ENCODE data around the gene PARP12.

The PARP12 gene

DNA sequence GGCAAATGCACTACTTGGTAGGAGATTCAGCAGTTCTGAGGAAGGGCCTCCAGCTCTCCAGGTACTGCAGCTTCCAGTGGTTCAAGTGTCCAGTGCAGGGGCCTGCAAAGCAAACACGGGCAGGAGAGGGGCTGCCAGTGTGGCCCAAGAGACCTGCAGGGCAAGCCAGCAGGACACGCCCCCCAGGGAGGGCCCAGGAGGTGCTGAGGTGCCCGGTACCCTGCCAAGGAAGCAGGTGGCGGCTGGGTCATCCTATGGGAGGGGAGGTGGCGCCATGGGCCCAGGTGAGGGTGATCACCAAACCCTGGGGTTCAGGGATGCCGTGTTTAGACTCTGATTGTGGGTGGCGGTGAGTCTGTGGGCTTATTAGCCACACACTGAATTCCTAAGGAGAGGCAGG is 45.7 kb downstream of the PARP12 start:
- Mint-ChIP-seq H3K9me3 (no peaks in the 10 kb centered on the region), H3K27ac (no peak overlapping the region), H3K4me3 (no peak overlapping the region), H3K27me3 (peaks cover 2% of the 10 kb centered on the region), H3K36me3 (peaks cover 21% of the 10 kb centered on the region), H3K4me1 (peaks cover 2% of the 10 kb centered on the region)
- ATAC-seq: no peak

DNA sequence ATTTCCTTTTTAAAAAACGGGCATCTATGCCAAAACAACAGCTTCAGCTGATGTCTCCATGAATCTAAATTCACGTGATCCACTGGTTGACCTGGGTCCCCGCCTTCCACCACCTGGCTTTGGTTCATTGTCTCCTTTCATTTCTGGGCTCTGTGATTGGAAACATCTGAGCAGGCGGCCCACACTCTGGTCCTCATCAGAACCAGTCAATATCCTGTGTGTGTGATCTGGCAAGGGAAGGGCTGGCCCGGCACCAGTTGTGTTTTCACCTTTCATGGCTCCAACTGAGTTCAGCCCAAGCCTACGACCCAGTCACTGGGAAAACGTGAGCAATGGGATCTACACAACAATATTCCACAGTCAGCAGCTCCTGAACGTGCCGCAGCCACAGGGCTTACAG is 46.2 kb downstream of the PARP12 start:
- Mint-ChIP-seq H3K9me3 (no peaks in the 10 kb centered on the region), H3K4me1 (peaks cover 5% of the 10 kb centered on the region), H3K27me3 (peaks cover 7% of the 10 kb centered on the region), H3K4me3 (no peak overlapping the region), H3K27ac (no peak overlapping the region), H3K36me3 (peaks cover 21% of the 10 kb centered on the region)
- ATAC-seq: no peak

DNA sequence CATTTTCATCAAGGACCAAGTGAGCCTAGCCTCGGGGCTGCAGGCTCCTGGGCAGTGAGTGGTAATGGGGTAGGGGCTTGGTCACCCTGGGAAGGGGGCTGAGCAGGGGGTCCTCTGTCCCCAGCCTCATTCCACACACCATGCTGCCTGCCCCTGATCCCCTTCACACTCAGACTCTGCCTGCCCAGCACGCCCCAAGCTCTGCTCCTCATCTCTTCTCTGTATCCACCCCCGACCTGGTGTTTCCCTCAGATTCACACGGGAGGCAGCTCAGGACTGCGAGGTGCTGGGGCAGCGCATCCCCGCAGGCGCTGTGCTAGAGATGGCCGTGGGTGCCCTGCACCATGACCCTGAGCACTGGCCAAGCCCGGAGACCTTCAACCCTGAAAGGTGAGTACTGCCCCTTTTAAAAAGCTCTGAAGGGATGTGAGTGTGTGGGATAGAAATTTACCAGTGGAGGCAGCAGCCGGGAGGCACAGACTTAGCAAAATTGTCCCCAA is 47.2 kb downstream of the PARP12 start:
- Mint-ChIP-seq H3K4me1 (peaks cover 5% of the 10 kb centered on the region), H3K4me3 (no peak overlapping the region), H3K9me3 (no peaks in the 10 kb centered on the region), H3K36me3 (peaks cover 20% of the 10 kb centered on the region), H3K27ac (no peak overlapping the region), H3K27me3 (peaks cover 12% of the 10 kb centered on the region)
- no peak for ATAC-seq

GRCh38 chr7:140014123-140014522 is 48.6 kb downstream of the PARP12 start:
- H3K4me1 Mint-ChIP-seq: peaks cover 5% of the 10 kb centered on the region
- H3K9me3 Mint-ChIP-seq: no peaks in the 10 kb centered on the region
- H3K4me3 Mint-ChIP-seq: no peak overlapping the region
- no peak overlapping the region for H3K27ac Mint-ChIP-seq
- H3K36me3 Mint-ChIP-seq: peaks cover 20% of the 10 kb centered on the region
- ATAC-seq: no peak
- peaks cover 12% of the 10 kb centered on the region for H3K27me3 Mint-ChIP-seq

DNA sequence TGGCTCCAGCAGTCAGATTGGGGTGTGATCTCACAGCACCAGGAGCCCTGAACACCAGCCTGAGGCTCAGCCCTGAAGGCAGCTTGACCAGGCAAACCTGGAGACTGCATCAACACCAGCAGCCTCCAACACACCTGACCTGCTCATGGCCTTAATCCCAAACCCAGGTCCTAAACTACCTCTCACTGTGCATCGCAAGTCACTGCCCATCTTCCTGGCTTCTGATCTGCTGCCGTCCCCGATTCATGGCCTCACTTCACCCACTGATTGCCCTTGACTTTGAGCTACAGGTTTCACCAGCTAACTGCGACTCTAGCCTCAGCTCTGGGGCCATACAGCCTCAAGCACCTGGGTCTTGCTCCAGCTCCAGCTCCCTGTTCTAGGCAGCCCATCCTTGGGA is 49.1 kb downstream of the PARP12 start:
- no peak for ATAC-seq

GRCh38 chr7:140010194-140010895 is 52.4 kb downstream of the PARP12 start:
- H3K27me3 Mint-ChIP-seq: peaks cover 21% of the 10 kb centered on the region
- H3K9me3 Mint-ChIP-seq: no peaks in the 10 kb centered on the region
- H3K36me3 Mint-ChIP-seq: peaks cover 26% of the 10 kb centered on the region
- H3K27ac Mint-ChIP-seq: no peak overlapping the region
- peaks cover 5% of the 10 kb centered on the region for H3K4me1 Mint-ChIP-seq
- no peak overlapping the region for H3K4me3 Mint-ChIP-seq
- ATAC-seq: no peak

More for the DNA sequence above, 49.1 kb downstream of the PARP12 start:
- peaks cover 12% of the 10 kb centered on the region for H3K27me3 Mint-ChIP-seq
- H3K27ac Mint-ChIP-seq: no peak overlapping the region
- no peaks in the 10 kb centered on the region for H3K9me3 Mint-ChIP-seq
- no peak overlapping the region for H3K4me3 Mint-ChIP-seq
- peaks cover 5% of the 10 kb centered on the region for H3K4me1 Mint-ChIP-seq
- H3K36me3 Mint-ChIP-seq: peaks cover 20% of the 10 kb centered on the region

DNA sequence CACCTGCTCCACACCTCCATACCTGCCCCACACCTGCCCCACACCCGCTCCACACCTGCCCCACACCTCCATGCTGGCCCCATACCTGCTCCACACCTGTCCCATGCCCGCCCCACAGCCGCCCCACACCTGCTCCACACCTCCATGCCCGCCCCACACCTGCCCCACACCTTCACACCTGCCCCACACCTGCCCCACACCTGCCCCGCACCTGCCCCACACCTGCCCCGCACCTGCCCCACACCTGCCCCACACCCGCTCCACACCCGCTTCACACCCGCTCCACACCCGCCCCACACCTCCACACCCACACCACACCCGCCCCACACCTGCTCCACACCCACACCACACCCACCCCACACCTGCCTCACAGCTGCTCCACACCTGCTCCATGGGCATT is 53.0 kb downstream of the PARP12 start:
- Mint-ChIP-seq H3K9me3 (no peaks in the 10 kb centered on the region), H3K4me3 (no peak overlapping the region), H3K36me3 (peaks cover 26% of the 10 kb centered on the region), H3K27ac (no peak overlapping the region), H3K27me3 (peaks cover 21% of the 10 kb centered on the region), H3K4me1 (peaks cover 5% of the 10 kb centered on the region)
- ATAC-seq: peak; percentile 48

DNA sequence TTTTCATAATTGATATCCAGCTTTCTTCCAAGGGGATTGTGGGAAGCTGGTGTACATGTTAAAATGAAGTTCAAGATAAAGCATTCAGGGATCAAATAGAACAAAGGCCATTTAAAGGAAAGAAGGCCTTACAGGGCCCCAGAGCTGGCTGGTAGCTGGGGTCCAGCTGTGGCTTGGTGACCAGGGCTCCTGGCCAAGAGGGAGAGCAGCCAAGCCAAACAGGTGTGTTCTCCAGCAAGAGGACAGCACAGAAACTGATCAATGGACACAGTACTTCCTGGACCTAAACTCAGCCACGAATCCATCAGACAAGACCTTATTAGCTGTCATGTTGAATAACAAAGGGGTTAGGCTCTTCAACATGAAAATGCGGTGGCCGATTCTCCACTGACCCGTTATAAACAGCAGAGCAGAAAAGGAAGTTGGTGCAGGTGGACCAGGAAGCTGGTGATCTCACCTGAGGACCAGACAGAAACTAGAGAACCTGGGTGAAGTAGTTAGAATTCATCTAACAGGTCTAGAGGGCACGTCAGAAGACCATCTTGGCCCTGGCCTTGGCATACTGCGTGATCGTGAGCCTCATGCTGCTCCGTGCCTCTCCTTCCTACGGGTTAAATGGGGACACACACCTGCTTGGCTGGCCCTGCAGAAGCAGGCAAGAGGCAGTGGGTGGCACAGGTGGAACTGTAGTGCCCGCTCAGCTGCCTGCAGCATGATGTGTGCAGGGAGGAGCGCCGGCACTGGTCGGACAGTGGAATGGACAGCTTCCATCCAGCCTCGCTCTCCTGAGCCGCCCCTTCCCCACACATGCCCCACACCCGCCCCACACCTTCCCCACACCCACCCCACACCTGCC is 53.8 kb downstream of the PARP12 start:
- peaks cover 22% of the 10 kb centered on the region for H3K36me3 Mint-ChIP-seq

GRCh38 chr7:140007051-140007690 is 55.6 kb downstream of the PARP12 start:
- Mint-ChIP-seq H3K4me1 (peaks cover 16% of the 10 kb centered on the region), H3K27me3 (peaks cover 21% of the 10 kb centered on the region), H3K4me3 (no peak overlapping the region), H3K9me3 (no peaks in the 10 kb centered on the region), H3K36me3 (peaks cover 12% of the 10 kb centered on the region), H3K27ac (no peak overlapping the region)
- no peak for ATAC-seq

More for the DNA sequence above, 53.8 kb downstream of the PARP12 start:
- no peak overlapping the region for H3K27ac Mint-ChIP-seq
- no peak for ATAC-seq
- peaks cover 21% of the 10 kb centered on the region for H3K27me3 Mint-ChIP-seq
- H3K9me3 Mint-ChIP-seq: no peaks in the 10 kb centered on the region
- no peak overlapping the region for H3K4me3 Mint-ChIP-seq
- peaks cover 7% of the 10 kb centered on the region for H3K4me1 Mint-ChIP-seq

- peaks cover 14% of the 10 kb centered on the region for H3K4me1 Mint-ChIP-seq
- H3K9me3 Mint-ChIP-seq: no peaks in the 10 kb centered on the region
- peaks cover 15% of the 10 kb centered on the region for H3K27me3 Mint-ChIP-seq
- ATAC-seq: no peak
- H3K4me3 Mint-ChIP-seq: no peak overlapping the region
- H3K27ac Mint-ChIP-seq: no peak overlapping the region
- H3K36me3 Mint-ChIP-seq: peaks cover 7% of the 10 kb centered on the region
Observed at GRCh38 chr7:140006600-140006999, 56.2 kb downstream of the PARP12 start.

DNA sequence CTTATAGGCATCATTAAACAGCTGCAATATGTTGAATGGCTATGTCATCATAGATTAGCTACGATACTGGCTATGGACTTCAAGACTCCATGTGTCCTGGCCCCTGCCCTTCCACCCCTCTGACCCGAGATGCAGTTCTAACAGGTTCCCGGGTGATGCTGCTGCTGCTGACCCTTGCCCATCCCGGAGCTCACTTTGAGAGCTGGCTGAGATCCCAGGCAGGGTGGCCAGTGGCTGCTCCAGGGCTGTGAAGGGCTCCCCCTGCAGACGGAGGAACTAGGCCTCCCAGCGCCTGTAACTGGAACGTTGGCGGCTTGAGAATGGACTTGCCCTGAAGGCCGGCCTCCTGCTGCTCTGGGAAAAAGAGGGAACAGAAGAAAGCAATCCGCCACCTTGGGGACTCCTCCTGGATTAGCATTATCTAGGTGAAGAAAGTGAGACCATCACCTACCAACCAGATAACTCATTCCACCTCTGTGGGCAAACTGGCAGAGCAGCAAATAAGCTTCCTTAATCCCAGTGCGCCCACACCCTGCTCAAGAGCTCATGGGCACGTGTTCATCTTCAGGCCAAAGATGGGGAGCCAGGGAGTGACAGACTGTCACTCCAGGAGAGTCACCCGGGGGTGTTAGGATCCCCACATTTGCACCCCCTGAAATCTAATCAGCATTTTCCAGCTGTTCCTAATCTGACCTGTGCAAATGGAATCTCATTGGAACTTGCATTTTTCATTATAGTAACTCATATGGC is 56.8 kb downstream of the PARP12 start:
- H3K4me1 Mint-ChIP-seq: peaks cover 15% of the 10 kb centered on the region
- no peak overlapping the region for H3K27ac Mint-ChIP-seq
- peaks cover 9% of the 10 kb centered on the region for H3K27me3 Mint-ChIP-seq
- no peaks in the 10 kb centered on the region for H3K9me3 Mint-ChIP-seq
- H3K36me3 Mint-ChIP-seq: peaks cover 6% of the 10 kb centered on the region
- H3K4me3 Mint-ChIP-seq: no peak overlapping the region
- ATAC-seq: no peak

DNA sequence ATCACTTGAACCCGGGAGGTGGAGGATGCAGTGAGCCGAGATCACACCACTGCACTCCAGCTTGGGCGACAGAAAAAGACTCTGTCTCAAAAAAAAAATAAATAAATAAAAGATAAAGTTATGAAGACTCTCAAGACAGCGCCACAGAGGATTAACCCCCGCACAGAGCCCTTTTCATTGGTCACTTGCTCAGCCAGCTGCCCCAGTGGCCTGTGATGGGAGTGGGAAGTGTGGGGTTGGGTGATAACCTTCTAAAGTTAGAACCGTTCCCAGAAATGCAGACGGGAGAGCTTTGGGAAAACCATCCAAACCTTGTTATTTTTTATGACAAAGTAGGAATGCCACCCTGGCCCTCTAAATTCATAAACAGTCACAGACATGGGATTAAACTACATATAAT is 57.4 kb downstream of the PARP12 start:
- Mint-ChIP-seq H3K27me3 (peaks cover 9% of the 10 kb centered on the region), H3K9me3 (no peaks in the 10 kb centered on the region), H3K4me1 (peaks cover 20% of the 10 kb centered on the region), H3K27ac (no peak overlapping the region), H3K36me3 (peaks cover 6% of the 10 kb centered on the region), H3K4me3 (no peak overlapping the region)
- ATAC-seq: no peak

DNA sequence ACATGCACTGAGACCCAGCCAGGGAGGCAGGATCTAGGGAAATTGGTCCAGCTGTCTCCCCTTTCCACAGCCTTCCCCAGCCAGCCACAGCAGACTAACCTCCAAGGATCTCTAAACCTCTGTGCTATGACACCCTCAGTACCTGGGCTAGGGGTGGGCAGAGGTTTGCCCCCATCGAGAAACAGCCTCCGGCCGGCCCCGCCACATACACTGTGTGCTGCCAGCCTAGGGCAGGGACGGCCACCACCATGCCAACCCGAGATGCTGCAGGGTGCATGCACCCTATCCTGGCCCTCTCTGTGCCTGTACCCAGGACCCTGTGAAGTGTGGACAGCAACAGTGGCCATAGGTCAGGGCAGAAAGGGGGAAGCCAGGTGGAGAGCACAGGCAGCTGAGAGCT is 58.1 kb downstream of the PARP12 start:
- Mint-ChIP-seq H3K27me3 (peaks cover 9% of the 10 kb centered on the region), H3K9me3 (no peaks in the 10 kb centered on the region), H3K36me3 (peaks cover 6% of the 10 kb centered on the region), H3K4me3 (no peak overlapping the region), H3K27ac (no peak overlapping the region), H3K4me1 (peaks cover 20% of the 10 kb centered on the region)
- ATAC-seq: no peak

DNA sequence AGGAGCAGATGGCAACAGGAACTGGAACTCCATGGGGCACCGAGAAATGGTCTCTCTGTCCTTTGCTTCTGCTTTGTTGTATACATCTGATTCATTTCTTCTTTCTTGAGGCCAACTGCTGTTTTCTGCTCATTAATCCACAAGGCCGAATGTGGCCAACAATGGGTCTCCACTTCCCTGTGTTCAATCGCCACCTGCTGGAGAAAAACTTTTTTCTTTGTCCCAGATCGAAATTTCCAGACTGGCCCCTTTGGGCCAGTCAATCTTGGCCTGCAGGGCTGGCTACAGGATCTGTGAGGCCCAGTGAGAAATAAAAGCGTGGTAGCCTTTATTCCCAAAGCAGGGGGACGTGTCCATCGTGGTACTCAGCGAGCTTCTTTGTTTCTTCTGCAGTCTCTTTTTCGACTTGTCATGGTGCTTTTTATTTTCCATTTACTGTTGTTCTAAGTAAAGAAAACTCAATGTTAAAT is 58.8 kb downstream of the PARP12 start:
- Mint-ChIP-seq H3K9me3 (no peaks in the 10 kb centered on the region), H3K36me3 (peaks cover 6% of the 10 kb centered on the region), H3K4me1 (peaks cover 20% of the 10 kb centered on the region), H3K27me3 (peaks cover 9% of the 10 kb centered on the region), H3K4me3 (no peak overlapping the region), H3K27ac (no peak overlapping the region)
- ATAC-seq: peak; percentile 64
